GM12891 (cell line): ENCODE data around the gene TRIM56.

Experiments
- PAX5 ChIP-seq: IDR thresholded peaks from 2 replicates; pipeline ENCODE4 v1.6.1; 2011; ENCODE audit warnings: low read length, moderate library complexity, mild to moderate bottlenecking; ENCODE audit not compliant: insufficient read depth, severe bottlenecking
- POLR2A ChIP-seq: IDR thresholded peaks from 2 replicates; pipeline ENCODE4 v1.6.1; 2011; ENCODE audit warnings: low read depth, low read length, control low read depth
- POLR2AphosphoS5 ChIP-seq: IDR thresholded peaks from 2 replicates; pipeline ENCODE4 v1.6.1; 2011; ENCODE audit warnings: low read depth, low read length, control low read depth
- SPI1 ChIP-seq: IDR thresholded peaks from 2 replicates; pipeline ENCODE4 v1.6.1; 2011; ENCODE audit warnings: low read depth, low read length, control low read depth
- TAF1 ChIP-seq: IDR thresholded peaks from 2 replicates; pipeline ENCODE4 v1.6.1; 2011; ENCODE audit warnings: low read depth, low read length, control low read depth

GRCh38 chr7:101121991-101122932, 37.0 kb downstream of the TRIM56 start:
- TF ChIP-seq POLR2A, result peak; percentile 41; the same call in 1 of the 2 replicates
- no peak for TF ChIP-seq POLR2AphosphoS5
- peak; percentile 31; the same call in 1 of the 2 replicates for TF ChIP-seq TAF1
- no peak for TF ChIP-seq PAX5
- TF ChIP-seq SPI1, result peak; percentile 31; the same call in 1 of the 2 replicates
